ENCODE data around the gene FARP2.

Gene FARP2

GRCh38 chr2:241498115-241499070 lies 142.3 kb downstream of the FARP2 start:
- no peak for TF ChIP-seq CTCF (conservative IDR thresholded peaks at IDR 0.05; ENCODE audit: control insufficient read depth, insufficient read depth, low read depth, low read length)
- DNase-seq (ENCODE audit: low read depth): no peak
- no peak overlapping the region for H3K4me3 ChIP-seq (ENCODE audit: control insufficient read depth, low read depth, low read length)

GRCh38 chr2:241499146-241499965 lies 143.3 kb downstream of the FARP2 start:
- no peak overlapping the region for H3K4me3 ChIP-seq (ENCODE audit: control insufficient read depth, low read depth, low read length)
- TF ChIP-seq CTCF (conservative IDR thresholded peaks at IDR 0.05; ENCODE audit: control insufficient read depth, insufficient read depth, low read depth, low read length): no peak
- DNase-seq (ENCODE audit: low read depth): no peak

GRCh38 chr2:241500016-241500415 lies 143.9 kb downstream of the FARP2 start:
- no peak overlapping the region for H3K4me3 ChIP-seq (ENCODE audit: control insufficient read depth, low read depth, low read length)
- TF ChIP-seq CTCF (conservative IDR thresholded peaks at IDR 0.05; ENCODE audit: control insufficient read depth, insufficient read depth, low read depth, low read length): no peak
- no peak for DNase-seq (ENCODE audit: low read depth)

- H3K4me3 ChIP-seq (ENCODE audit: control insufficient read depth, low read depth, low read length): no peak overlapping the region
- DNase-seq (ENCODE audit: low read depth): no peak
- no peak for TF ChIP-seq CTCF (conservative IDR thresholded peaks at IDR 0.05; ENCODE audit: control insufficient read depth, insufficient read depth, low read depth, low read length)
These were observed 144.4 kb downstream of the FARP2 start for GRCh38 chr2:241500431-241500975.

GRCh38 chr2:241501099-241501541 lies 145.0 kb downstream of the FARP2 start:
- H3K4me3 ChIP-seq (ENCODE audit: control insufficient read depth, low read depth, low read length): no peak overlapping the region
- TF ChIP-seq CTCF (conservative IDR thresholded peaks at IDR 0.05; ENCODE audit: control insufficient read depth, insufficient read depth, low read depth, low read length): no peak
- no peak for DNase-seq (ENCODE audit: low read depth)

GRCh38 chr2:241501551-241501950 lies 145.5 kb downstream of the FARP2 start:
- TF ChIP-seq CTCF (conservative IDR thresholded peaks at IDR 0.05; ENCODE audit: control insufficient read depth, insufficient read depth, low read depth, low read length): no peak
- no peak overlapping the region for H3K4me3 ChIP-seq (ENCODE audit: control insufficient read depth, low read depth, low read length)
- no peak for DNase-seq (ENCODE audit: low read depth)

Measured in fibroblast of mammary gland (primary cell).